ENCODE data around the gene APBA1.
"Not testable (repeated sequence)": the region's sequence is repeated elsewhere in the genome, so short reads cannot be mapped to it uniquely, and the experiment has no call there.

Gene APBA1

GRCh38 chr9:69453746-69454145 lies 218.4 kb downstream of the APBA1 start:
- DNase-seq (ENCODE audit: extremely low read depth in 1 of 2, low read depth in 1 of 2): no peak

- DNase-seq (ENCODE audit: extremely low read depth in 1 of 2, low read depth in 1 of 2): no peak
These were observed 219.9 kb downstream of the APBA1 start for GRCh38 chr9:69452110-69452782.

- DNase-seq (ENCODE audit: extremely low read depth in 1 of 2, low read depth in 1 of 2): no peak
These were observed 225.7 kb downstream of the APBA1 start for GRCh38 chr9:69446496-69446895.

- DNase-seq (ENCODE audit: extremely low read depth in 1 of 2, low read depth in 1 of 2): no peak
These were observed 226.9 kb downstream of the APBA1 start for GRCh38 chr9:69445251-69445650.

GRCh38 chr9:69444791-69445190 lies 227.4 kb downstream of the APBA1 start:
- no peak for DNase-seq (ENCODE audit: extremely low read depth in 1 of 2, low read depth in 1 of 2)

GRCh38 chr9:69444021-69444420 lies 228.2 kb downstream of the APBA1 start:
- DNase-seq (ENCODE audit: extremely low read depth in 1 of 2, low read depth in 1 of 2): no peak

- DNase-seq (ENCODE audit: extremely low read depth in 1 of 2, low read depth in 1 of 2): no peak
These were observed 229.0 kb downstream of the APBA1 start for GRCh38 chr9:69443178-69443577.

- no peak for DNase-seq (ENCODE audit: extremely low read depth in 1 of 2, low read depth in 1 of 2)
These were observed 229.7 kb downstream of the APBA1 start for GRCh38 chr9:69442486-69442885.

GRCh38 chr9:69440254-69440955 lies 231.8 kb downstream of the APBA1 start:
- not testable (repeated sequence) for DNase-seq (ENCODE audit: extremely low read depth in 1 of 2, low read depth in 1 of 2)

- DNase-seq (ENCODE audit: extremely low read depth in 1 of 2, low read depth in 1 of 2): not testable (repeated sequence)
These were observed 232.5 kb downstream of the APBA1 start for GRCh38 chr9:69439654-69440053.

GRCh38 chr9:69433968-69434367 lies 238.2 kb downstream of the APBA1 start:
- no peak for DNase-seq (ENCODE audit: extremely low read depth in 1 of 2, low read depth in 1 of 2)

- no peak for DNase-seq (ENCODE audit: extremely low read depth in 1 of 2, low read depth in 1 of 2)
These were observed 238.8 kb downstream of the APBA1 start for GRCh38 chr9:69433392-69433791.

- no peak for DNase-seq (ENCODE audit: extremely low read depth in 1 of 2, low read depth in 1 of 2)
These were observed 239.5 kb downstream of the APBA1 start for GRCh38 chr9:69432623-69433022.

GRCh38 chr9:69431777-69432176 lies 240.4 kb downstream of the APBA1 start:
- DNase-seq (ENCODE audit: extremely low read depth in 1 of 2, low read depth in 1 of 2): no peak

- DNase-seq (ENCODE audit: extremely low read depth in 1 of 2, low read depth in 1 of 2): no peak
These were observed 241.0 kb downstream of the APBA1 start for GRCh38 chr9:69431203-69431602.

- DNase-seq (ENCODE audit: extremely low read depth in 1 of 2, low read depth in 1 of 2): no peak
These were observed 242.0 kb downstream of the APBA1 start for GRCh38 chr9:69430206-69430605.

GRCh38 chr9:69429281-69429680 lies 242.9 kb downstream of the APBA1 start:
- no peak for DNase-seq (ENCODE audit: extremely low read depth in 1 of 2, low read depth in 1 of 2)

GRCh38 chr9:69428017-69428785 lies 244.0 kb downstream of the APBA1 start:
- DNase-seq (ENCODE audit: extremely low read depth in 1 of 2, low read depth in 1 of 2): no peak

GRCh38 chr9:69427286-69427685 lies 244.9 kb downstream of the APBA1 start:
- no peak for DNase-seq (ENCODE audit: extremely low read depth in 1 of 2, low read depth in 1 of 2)

- no peak for DNase-seq (ENCODE audit: extremely low read depth in 1 of 2, low read depth in 1 of 2)
These were observed 246.9 kb downstream of the APBA1 start for GRCh38 chr9:69425136-69425801.
